Activated naive CD8-positive, alpha-beta T cell treated with anti-CD3 and anti-CD28 coated beads, Interleukin-2, amount 10 ng/mL, durations not matched to agents 7 days and 5 days (primary cell): ENCODE results near the gene PRKAB1. TPM values are rescaled to one million over a fixed set of nuclear protein-coding genes. Genes with fewer than 3 reads are reported as not detected.
"Not testable (repeated sequence)": the region's sequence is repeated elsewhere in the genome, so short reads cannot be mapped to it uniquely, and the experiment has no call there.

Source experiments
- ATAC-seq: fragments of 150-1000 bp; cut with Tn5 transposase; one replicate; pipeline ENCODE4 v1.10.0; 2021; ENCODE audit warnings: low read depth, moderate library complexity
- POLR2A ChIA-PET: fragments of 350-600 bp; sonication (Branson Sonifier 250); formaldehyde crosslinking; loops from one replicate; lab custom pipeline; 2021; ENCODE audit warnings: antibody characterized with exemption; lab: Charles Lee
- DNase-seq: peaks from one replicate; pipeline ENCODE4 v3.0.0; 2021
- H3K27ac Mint-ChIP-seq: one replicate; pipeline ENCODE4 v1.8.0; 2022; ENCODE audit warnings: mild to moderate bottlenecking, mixed read lengths
- H3K27me3 Mint-ChIP-seq: one replicate; pipeline ENCODE4 v1.8.0; 2022; ENCODE audit warnings: mild to moderate bottlenecking, moderate library complexity, mixed read lengths
- H3K36me3 Mint-ChIP-seq: one replicate; pipeline ENCODE4 v1.8.0; 2021; ENCODE audit warnings: mild to moderate bottlenecking, mixed read lengths
- H3K4me1 Mint-ChIP-seq: one replicate; pipeline ENCODE4 v1.8.0; 2021; ENCODE audit warnings: mixed read lengths
- H3K4me3 Mint-ChIP-seq: one replicate; pipeline ENCODE4 v1.8.0; 2022; ENCODE audit warnings: mild to moderate bottlenecking, moderate library complexity, mixed read lengths
- H3K9me3 Mint-ChIP-seq: one replicate; pipeline ENCODE4 v1.8.0; 2021; ENCODE audit warnings: mixed read lengths
- total RNA-seq, 2 experiments: library from RNA; stranded (reverse); gene quantifications; one replicate each; pipeline ENCODE4 v1.2.3, GENCODE V29; 2021

PRKAB1 gene
- total RNA-seq, 2 experiments from 2014 or later = 43.7 to 44.1 TPM

GRCh38 chr12:119645535-119646059 lies 22.3 kb upstream of the PRKAB1 start:
- H3K9me3 Mint-ChIP-seq = no peaks in the 10 kb centered on the region
- no peaks in the 10 kb centered on the region for H3K4me1 Mint-ChIP-seq
- no peaks in the 10 kb centered on the region for H3K36me3 Mint-ChIP-seq
- no peak overlapping the region for H3K27ac Mint-ChIP-seq
- no peak for DNase-seq
- ATAC-seq = no peak
- POLR2A ChIA-PET = no interaction called here
- peaks cover 8% of the 10 kb centered on the region for H3K27me3 Mint-ChIP-seq
- no peak overlapping the region for H3K4me3 Mint-ChIP-seq

- DNase-seq (no peak), ATAC-seq (no peak)
- Mint-ChIP-seq H3K27ac (no peak overlapping the region), H3K9me3 (peaks cover 8% of the 10 kb centered on the region), H3K4me1 (no peaks in the 10 kb centered on the region), H3K36me3 (no peaks in the 10 kb centered on the region), H3K27me3 (peaks cover 11% of the 10 kb centered on the region), H3K4me3 (no peak overlapping the region)
- POLR2A ChIA-PET = no interaction called here
Observed at GRCh38 chr12:119649202-119649808, 18.6 kb upstream of the PRKAB1 start.

GRCh38 chr12:119652665-119653064 lies 15.3 kb upstream of the PRKAB1 start:
- POLR2A ChIA-PET = no interaction called here
- no peak overlapping the region for H3K27ac Mint-ChIP-seq
- no peaks in the 10 kb centered on the region for H3K36me3 Mint-ChIP-seq
- no peak for ATAC-seq
- no peak for DNase-seq
- no peak overlapping the region for H3K4me3 Mint-ChIP-seq
- no peaks in the 10 kb centered on the region for H3K4me1 Mint-ChIP-seq
- peaks cover 6% of the 10 kb centered on the region for H3K27me3 Mint-ChIP-seq
- peaks cover 8% of the 10 kb centered on the region for H3K9me3 Mint-ChIP-seq

GRCh38 chr12:119657001-119657400 lies 10.9 kb upstream of the PRKAB1 start:
- ATAC-seq, H3K27ac Mint-ChIP-seq, DNase-seq, H3K4me3 Mint-ChIP-seq, POLR2A ChIA-PET, H3K36me3 Mint-ChIP-seq, H3K4me1 Mint-ChIP-seq, H3K27me3 Mint-ChIP-seq, H3K9me3 Mint-ChIP-seq: not testable (repeated sequence)

GRCh38 chr12:119658166-119658565 lies 9.8 kb upstream of the PRKAB1 start:
- H3K36me3 Mint-ChIP-seq, DNase-seq, ATAC-seq, H3K27me3 Mint-ChIP-seq, H3K4me3 Mint-ChIP-seq, H3K9me3 Mint-ChIP-seq, H3K4me1 Mint-ChIP-seq, H3K27ac Mint-ChIP-seq, POLR2A ChIA-PET: not testable (repeated sequence)

- peaks cover 5% of the 10 kb centered on the region for H3K27me3 Mint-ChIP-seq
- ATAC-seq = peak; percentile 54
- H3K4me1 Mint-ChIP-seq = peaks cover 7% of the 10 kb centered on the region
- no peak overlapping the region for H3K4me3 Mint-ChIP-seq
- H3K9me3 Mint-ChIP-seq = no peaks in the 10 kb centered on the region
- H3K27ac Mint-ChIP-seq = no peak overlapping the region
- H3K36me3 Mint-ChIP-seq = no peaks in the 10 kb centered on the region
- DNase-seq = no peak
- POLR2A ChIA-PET = no interaction called here
Observed at GRCh38 chr12:119659289-119659897, 8.5 kb upstream of the PRKAB1 start.

GRCh38 chr12:119660076-119660475 lies 7.9 kb upstream of the PRKAB1 start:
- no peaks in the 10 kb centered on the region for H3K36me3 Mint-ChIP-seq
- POLR2A ChIA-PET = no interaction called here
- H3K27me3 Mint-ChIP-seq = peaks cover 5% of the 10 kb centered on the region
- no peaks in the 10 kb centered on the region for H3K9me3 Mint-ChIP-seq
- no peak for DNase-seq
- ATAC-seq = peak; percentile 33
- H3K4me3 Mint-ChIP-seq = peak overlapping the region; percentile 18
- H3K27ac Mint-ChIP-seq = no peak overlapping the region
- H3K4me1 Mint-ChIP-seq = peaks cover 7% of the 10 kb centered on the region

GRCh38 chr12:119661882-119662281 lies 6.1 kb upstream of the PRKAB1 start:
- Mint-ChIP-seq H3K9me3 (no peaks in the 10 kb centered on the region), H3K36me3 (no peaks in the 10 kb centered on the region)
- no peak for ATAC-seq

GRCh38 chr12:119664642-119665041 lies 3.3 kb upstream of the PRKAB1 start:
- Mint-ChIP-seq H3K4me1 (peaks cover 23% of the 10 kb centered on the region), H3K27ac (no peak overlapping the region), H3K36me3 (no peaks in the 10 kb centered on the region), H3K9me3 (no peaks in the 10 kb centered on the region), H3K4me3 (no peak overlapping the region), H3K27me3 (peaks cover 5% of the 10 kb centered on the region)
- ATAC-seq (no peak), DNase-seq (no peak)
- POLR2A ChIA-PET = no interaction called here

More at GRCh38 chr12:119661882-119662281, 6.1 kb upstream of the PRKAB1 start:
- no peak overlapping the region for H3K27ac Mint-ChIP-seq
- H3K4me1 Mint-ChIP-seq = peaks cover 17% of the 10 kb centered on the region
- H3K4me3 Mint-ChIP-seq = no peak overlapping the region
- peaks cover 5% of the 10 kb centered on the region for H3K27me3 Mint-ChIP-seq
- POLR2A ChIA-PET = interaction anchor here (0.5 kb wide), 1 partner anchor 26 kb away, joined by 4 read pairs; no protein-coding TSS in a partner anchor
- no peak for DNase-seq

- peaks cover 5% of the 10 kb centered on the region for H3K36me3 Mint-ChIP-seq
- peaks cover 23% of the 10 kb centered on the region for H3K4me1 Mint-ChIP-seq
- POLR2A ChIA-PET = no interaction called here
- no peak overlapping the region for H3K27ac Mint-ChIP-seq
- ATAC-seq = no peak
- H3K4me3 Mint-ChIP-seq = no peak overlapping the region
- DNase-seq = no peak
- H3K27me3 Mint-ChIP-seq = peaks cover 5% of the 10 kb centered on the region
- H3K9me3 Mint-ChIP-seq = no peaks in the 10 kb centered on the region
Observed at GRCh38 chr12:119665164-119665929, 2.6 kb upstream of the PRKAB1 start.

- Mint-ChIP-seq H3K4me1 (peaks cover 31% of the 10 kb centered on the region), H3K36me3 (peaks cover 14% of the 10 kb centered on the region)
Observed at GRCh38 chr12:119666226-119666795, 1.6 kb upstream of the PRKAB1 start.

GRCh38 chr12:119666900-119667576 lies 895 bp upstream of the PRKAB1 start:
- Mint-ChIP-seq H3K27me3 (peaks cover 5% of the 10 kb centered on the region), H3K36me3 (peaks cover 21% of the 10 kb centered on the region), H3K4me3 (peak overlapping the region; percentile 95), H3K4me1 (peaks cover 36% of the 10 kb centered on the region), H3K27ac (peak overlapping the region; percentile 94), H3K9me3 (no peaks in the 10 kb centered on the region)
- ATAC-seq (no peak), DNase-seq (no peak)
- POLR2A ChIA-PET = interaction anchor here (1.0 to 2.3 kb wide), 3 partner anchors 10 to 420 kb away, joined by 3 to 8 read pairs (median 6); no protein-coding TSS in a partner anchor

More at GRCh38 chr12:119666226-119666795, 1.6 kb upstream of the PRKAB1 start:
- Mint-ChIP-seq H3K9me3 (no peaks in the 10 kb centered on the region), H3K27ac (peak overlapping the region; percentile 72), H3K27me3 (peaks cover 5% of the 10 kb centered on the region), H3K4me3 (peak overlapping the region; percentile 95)
- DNase-seq = no peak
- no peak for ATAC-seq
- POLR2A ChIA-PET = no interaction called here
